Measurements from ENCODE around the gene C6orf118. TPM values are rescaled to one million over a fixed set of nuclear protein-coding genes. Genes with fewer than 3 reads are reported as not detected.

C6orf118 gene
- total RNA-seq, 1 experiment from 2014 or later, result not detected

DNA sequence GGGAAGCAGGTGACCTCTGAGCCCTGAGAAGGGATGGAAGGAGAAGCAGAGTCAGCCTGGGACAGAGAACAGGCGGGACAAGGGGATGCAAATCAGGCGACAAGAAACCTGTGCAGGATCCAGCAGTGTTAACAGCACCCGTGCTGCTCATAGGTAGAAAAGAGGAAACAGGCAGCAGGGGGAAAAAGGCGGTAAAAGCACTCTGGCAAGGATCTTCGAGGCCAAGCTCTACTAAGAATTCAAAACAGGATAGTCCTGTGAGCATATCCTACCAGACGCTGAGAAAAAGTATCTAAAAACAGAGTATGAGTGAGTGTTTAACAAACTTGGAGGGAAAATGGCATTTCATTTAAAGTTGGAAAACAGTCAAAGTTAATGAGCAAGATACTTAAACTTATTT lies 16.7 kb downstream of the C6orf118 start:
- no peak overlapping the region for H2BK20ac ChIP-seq (ENCODE audit: low read depth, low read length, poor library complexity, severe bottlenecking)
- H2BK120ac ChIP-seq (ENCODE audit: low read depth, low read length, poor library complexity, severe bottlenecking), result no peak overlapping the region
- DNase-seq, result no peak
- Mint-ChIP-seq H3K4me3 (no peak overlapping the region), H3K27ac (no peak overlapping the region), H3K4me1 (no peaks in the 10 kb centered on the region), H3K36me3 (ENCODE audit: insufficient read depth in 1 of 3, low read depth in 3 of 3) (peaks cover 0 to 4% (median 2%) of the 10 kb centered on the region in 3 experiments; a peak in 3 of 7 replicates), H3K9me3 (peaks cover 6 to 7% of the 10 kb centered on the region in 2 experiments; a peak in 4 of 5 replicates), H3K27me3 (ENCODE audit: low read depth) (peaks cover 10% of the 10 kb centered on the region)
- no peaks in the 10 kb centered on the region for H3K27me3 ChIP-seq (ENCODE audit: insufficient read depth, low read length)
- H3K9ac ChIP-seq (ENCODE audit: extremely low read depth, insufficient read length, low read length), result no peak overlapping the region
- no peaks in the 10 kb centered on the region for H3K9me3 ChIP-seq (ENCODE audit: control insufficient read depth, low read depth, low read length)
- H3K18ac ChIP-seq (ENCODE audit: insufficient read length, low read depth, low read length), result no peak overlapping the region
- H3K79me2 ChIP-seq (ENCODE audit: insufficient read depth, low read length), result no peaks in the 10 kb centered on the region
- no peak overlapping the region for H3K56ac ChIP-seq (ENCODE audit: insufficient read length, low read depth, low read length)
- TF ChIP-seq, protein P1, sequence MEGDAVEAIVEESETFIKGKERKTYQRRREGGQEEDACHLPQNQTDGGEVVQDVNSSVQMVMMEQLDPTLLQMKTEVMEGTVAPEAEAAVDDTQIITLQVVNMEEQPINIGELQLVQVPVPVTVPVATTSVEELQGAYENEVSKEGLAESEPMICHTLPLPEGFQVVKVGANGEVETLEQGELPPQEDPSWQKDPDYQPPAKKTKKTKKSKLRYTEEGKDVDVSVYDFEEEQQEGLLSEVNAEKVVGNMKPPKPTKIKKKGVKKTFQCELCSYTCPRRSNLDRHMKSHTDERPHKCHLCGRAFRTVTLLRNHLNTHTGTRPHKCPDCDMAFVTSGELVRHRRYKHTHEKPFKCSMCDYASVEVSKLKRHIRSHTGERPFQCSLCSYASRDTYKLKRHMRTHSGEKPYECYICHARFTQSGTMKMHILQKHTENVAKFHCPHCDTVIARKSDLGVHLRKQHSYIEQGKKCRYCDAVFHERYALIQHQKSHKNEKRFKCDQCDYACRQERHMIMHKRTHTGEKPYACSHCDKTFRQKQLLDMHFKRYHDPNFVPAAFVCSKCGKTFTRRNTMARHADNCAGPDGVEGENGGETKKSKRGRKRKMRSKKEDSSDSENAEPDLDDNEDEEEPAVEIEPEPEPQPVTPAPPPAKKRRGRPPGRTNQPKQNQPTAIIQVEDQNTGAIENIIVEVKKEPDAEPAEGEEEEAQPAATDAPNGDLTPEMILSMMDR (conservative IDR thresholded peaks at IDR 0.05), result no peak
- no CpG with 5 or more reads among the region's 6 CpGs for WGBS (ENCODE audit: extremely low coverage, insufficient read length, low lambda C conversion rate)
- no peak overlapping the region for H3K27ac ChIP-seq (ENCODE audit: insufficient read length, low read depth, low read length)
- no peak overlapping the region for H3T11ph ChIP-seq (ENCODE audit: low read length)
- no peaks in the 10 kb centered on the region for H3K4me1 ChIP-seq (ENCODE audit: insufficient read depth, low read length)
- H2BK5ac ChIP-seq (ENCODE audit: insufficient read length, low read length), result no peak overlapping the region
- no peak overlapping the region for H2BK12ac ChIP-seq (ENCODE audit: insufficient read length, low read depth, low read length)
- no peaks in the 10 kb centered on the region for H3K79me1 ChIP-seq (ENCODE audit: insufficient read depth, low read depth, low read length, poor library complexity, severe bottlenecking)
- no peak overlapping the region for H4K8ac ChIP-seq (replicated peaks; ENCODE audit: insufficient read length, low read depth, low read length)
- H3K4ac ChIP-seq (ENCODE audit: low read depth, low read length), result no peak overlapping the region
- no peak overlapping the region for H4K91ac ChIP-seq (ENCODE audit: insufficient read length, low read depth, low read length)
- no peaks in the 10 kb centered on the region for H3K23me2 ChIP-seq (ENCODE audit: insufficient read length, low read depth, low read length, poor library complexity, severe bottlenecking)
- H3K23ac ChIP-seq (ENCODE audit: insufficient read length, low read depth, low read length), result no peak overlapping the region
- H4K20me1 ChIP-seq (ENCODE audit: control insufficient read depth, insufficient read depth, insufficient read length), result no peaks in the 10 kb centered on the region
- H2AFZ ChIP-seq (ENCODE audit: low read length), result no peak overlapping the region
- H2AK5ac ChIP-seq (ENCODE audit: insufficient read length, low read length), result no peak overlapping the region
- no peak overlapping the region for H4K5ac ChIP-seq (ENCODE audit: insufficient read length, low read depth, low read length)
- no peak overlapping the region for H3K14ac ChIP-seq (ENCODE audit: insufficient read depth, low read length)
- no peak overlapping the region for H2BK15ac ChIP-seq (ENCODE audit: low read depth, low read length)
- no peak overlapping the region for H3K4me2 ChIP-seq (ENCODE audit: insufficient read depth, insufficient read length, low read length)

All from H9 (cell line).